HFFc6 (cell line): ENCODE data around the gene MTHFSD. TPM values are rescaled to one million over a fixed set of nuclear protein-coding genes. Genes with fewer than 3 reads are reported as not detected.

Experiments
- DNase-seq: peaks from one replicate; pipeline ENCODE4 v3.0.0-alpha.2; 2018
- H3K27ac Mint-ChIP-seq: 2 replicates; pipeline ENCODE4 v1.8.0; 2020; ENCODE audit warnings: mild to moderate bottlenecking, mixed read lengths
- H3K27me3 Mint-ChIP-seq: 2 replicates; pipeline ENCODE4 v1.8.0; 2021; ENCODE audit warnings: mild to moderate bottlenecking, moderate library complexity, mixed read lengths; ENCODE audit not compliant: insufficient read depth
- H3K36me3 Mint-ChIP-seq: 2 replicates; pipeline ENCODE4 v1.8.0; 2021; ENCODE audit warnings: low read depth, mixed read lengths
- H3K4me1 Mint-ChIP-seq: 2 replicates; pipeline ENCODE4 v1.8.0; 2020; ENCODE audit warnings: low read depth, mixed read lengths
- H3K4me3 Mint-ChIP-seq: 2 replicates; pipeline ENCODE4 v1.8.0; 2020; ENCODE audit warnings: mild to moderate bottlenecking, moderate library complexity, mixed read lengths
- H3K9me3 Mint-ChIP-seq: 2 replicates; pipeline ENCODE4 v1.8.0; 2020; ENCODE audit warnings: mild to moderate bottlenecking, mixed read lengths
- CTCF ChIP-seq: fragments of 200-600 bp; sonication (generic); IDR thresholded peaks from 2 replicates; pipeline ENCODE4 v1.5.0; 2021; ENCODE audit warnings: antibody characterized with exemption, mild to moderate bottlenecking
- total RNA-seq, 6 experiments: library from RNA; stranded (reverse); fragmentation: NEBNext Ultra II Directional; extraction: Animal tissue kit (Norgen Biotek cat#: 25700); gene quantifications; 2 replicates in 1 of 6; 3 replicates in 5 of 6; pipeline ENCODE4 v1.2.3, GENCODE V29; 2021

Gene MTHFSD
- total RNA-seq, 6 experiments from 2014 or later: 16.8 to 18.6 (median 17.0) TPM

GRCh38 chr16:86481607-86482006 is 73.4 kb downstream of the MTHFSD start:
- DNase-seq: no peak
- H3K4me3 Mint-ChIP-seq: no peak overlapping the region
- no peak overlapping the region for H3K27ac Mint-ChIP-seq
- H3K9me3 Mint-ChIP-seq: peaks cover 12% of the 10 kb centered on the region
- H3K4me1 Mint-ChIP-seq: peaks cover 29% of the 10 kb centered on the region
- TF ChIP-seq CTCF: no peak
- 0 out of 2 replicates have a peak, but pooled peaks cover 10% of the 10 kb centered on the region for H3K36me3 Mint-ChIP-seq
- H3K27me3 Mint-ChIP-seq: peaks cover 39% of the 10 kb centered on the region

DNA sequence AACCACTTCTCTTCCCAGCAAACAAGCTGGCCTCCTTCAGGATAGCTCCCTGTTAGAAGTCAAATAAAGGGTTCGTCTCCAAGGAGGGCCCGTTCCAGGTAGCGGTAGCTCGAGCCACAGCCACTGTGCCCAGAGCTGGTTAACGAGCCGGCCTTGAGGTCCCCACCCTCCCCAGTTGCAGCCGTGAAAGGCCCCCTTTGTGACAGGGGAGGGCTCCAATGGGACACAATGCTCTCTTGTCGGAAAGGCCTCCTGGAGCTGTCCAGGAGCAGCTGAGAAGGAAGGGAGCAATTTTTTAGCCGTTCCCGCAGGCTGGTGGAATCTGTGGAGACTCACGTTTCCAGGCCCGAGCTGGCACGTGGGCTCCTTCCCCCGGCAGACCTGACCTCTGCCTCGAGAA is 74.6 kb downstream of the MTHFSD start:
- no peak for DNase-seq
- Mint-ChIP-seq H3K4me3 (no peak overlapping the region), H3K36me3 (0 out of 2 replicates have a peak, but pooled peaks cover 10% of the 10 kb centered on the region), H3K27ac (no peak overlapping the region), H3K4me1 (peaks cover 32% of the 10 kb centered on the region), H3K27me3 (peaks cover 41% of the 10 kb centered on the region), H3K9me3 (peaks cover 12% of the 10 kb centered on the region)
- no peak for TF ChIP-seq CTCF

Other genes with a start within 250 kb of the MTHFSD start
- gene FOXF1, start 44.7 kb downstream of the MTHFSD start, total RNA-seq: 10 to 100 TPM; 12.5 to 20.5 (median 17.9) TPM
- gene FOXC2, start 11.6 kb upstream of the MTHFSD start, total RNA-seq: 1 to 10 TPM; 6.3 to 8.4 (median 7.9) TPM
- gene FOXL1, start 23.3 kb upstream of the MTHFSD start, total RNA-seq: 10 to 100 TPM; 20.2 to 25.3 (median 21.6) TPM